ENCODE measurements around the gene TECTA. TPM values are rescaled to one million over a fixed set of nuclear protein-coding genes. Genes with fewer than 3 reads are reported as not detected.
A peak's percentile ranks its signal among the peaks of the same experiment; 100 is the strongest.

TECTA gene
- total RNA-seq, 1 experiment from 2014 or later = 0.03 TPM

GRCh38 chr11:121179306-121179705 lies 78.3 kb downstream of the TECTA start:
- DNase-seq (ENCODE audit: low spot score) = no peak

- no peak for DNase-seq (ENCODE audit: low spot score)
Observed at GRCh38 chr11:121180183-121180582, 79.1 kb downstream of the TECTA start.

GRCh38 chr11:121188776-121189175 lies 87.7 kb downstream of the TECTA start:
- no peak for DNase-seq (ENCODE audit: low spot score)

GRCh38 chr11:121191818-121192217 lies 90.8 kb downstream of the TECTA start:
- no peak for DNase-seq (ENCODE audit: low spot score)

- DNase-seq (ENCODE audit: low spot score) = peak; percentile 28
Observed at GRCh38 chr11:121194731-121195596, 93.9 kb downstream of the TECTA start.

GRCh38 chr11:121198491-121198890 lies 97.4 kb downstream of the TECTA start:
- DNase-seq (ENCODE audit: low spot score) = no peak

- DNase-seq (ENCODE audit: low spot score) = no peak
Observed at GRCh38 chr11:121199516-121199915, 98.5 kb downstream of the TECTA start.

- DNase-seq (ENCODE audit: low spot score) = no peak
Observed at GRCh38 chr11:121206810-121207209, 105.8 kb downstream of the TECTA start.

GRCh38 chr11:121207485-121208115 lies 106.6 kb downstream of the TECTA start:
- DNase-seq (ENCODE audit: low spot score) = no peak

- no peak for DNase-seq (ENCODE audit: low spot score)
Observed at GRCh38 chr11:121210445-121211080, 109.5 kb downstream of the TECTA start.

GRCh38 chr11:121211626-121212025 lies 110.6 kb downstream of the TECTA start:
- no peak for DNase-seq (ENCODE audit: low spot score)

- DNase-seq (ENCODE audit: low spot score) = no peak
Observed at GRCh38 chr11:121212536-121213361, 111.7 kb downstream of the TECTA start.

GRCh38 chr11:121213362-121213893 lies 112.4 kb downstream of the TECTA start:
- no peak for DNase-seq (ENCODE audit: low spot score)

- no peak for DNase-seq (ENCODE audit: low spot score)
Observed at GRCh38 chr11:121214861-121215260, 113.8 kb downstream of the TECTA start.

- no peak for DNase-seq (ENCODE audit: low spot score)
Observed at GRCh38 chr11:121221496-121222200, 120.6 kb downstream of the TECTA start.

- DNase-seq (ENCODE audit: low spot score) = no peak
Observed at GRCh38 chr11:121223161-121223560, 122.1 kb downstream of the TECTA start.

GRCh38 chr11:121225382-121225781 lies 124.3 kb downstream of the TECTA start:
- DNase-seq (ENCODE audit: low spot score) = no peak

- no peak for DNase-seq (ENCODE audit: low spot score)
Observed at GRCh38 chr11:121226415-121227263, 125.6 kb downstream of the TECTA start.

GRCh38 chr11:121228851-121229250 lies 127.8 kb downstream of the TECTA start:
- DNase-seq (ENCODE audit: low spot score) = no peak

Measured in A172 (cell line).